Nephron (organoid): ENCODE results near the gene KCNMA1.
A peak's percentile ranks its signal among the peaks of the same experiment; 100 is the strongest.

Experiments used
- H3K27ac Mint-ChIP-seq, 3 experiments: 2 replicates each; pipeline ENCODE4 v1.8.0; 2020; ENCODE audit warnings: mixed read lengths in 3 of 3, mild to moderate bottlenecking in 2 of 3, moderate library complexity in 1 of 3
- H3K27me3 Mint-ChIP-seq: 2 replicates; pipeline ENCODE4 v1.8.0; 2021; ENCODE audit warnings: low read depth, mild to moderate bottlenecking, moderate library complexity, mixed read lengths
- H3K36me3 Mint-ChIP-seq: 2 replicates; pipeline ENCODE4 v1.8.0; 2020; ENCODE audit warnings: low read depth, mixed read lengths
- H3K4me1 Mint-ChIP-seq: 2 replicates; pipeline ENCODE4 v1.8.0; 2020; ENCODE audit warnings: mixed read lengths
- H3K4me3 Mint-ChIP-seq, 3 experiments: 2 replicates each; pipeline ENCODE4 v1.8.0; 2020; ENCODE audit warnings: mild to moderate bottlenecking in 3 of 3, mixed read lengths in 3 of 3, moderate library complexity in 2 of 3
- H3K9me3 Mint-ChIP-seq: 2 replicates; pipeline ENCODE4 v1.8.0; 2020; ENCODE audit warnings: mixed read lengths
- TF ChIP-seq, protein P1 (sequence below), 3 experiments: fragments of 200-600 bp; sonication (generic); IDR thresholded peaks; one replicate each; pipeline ENCODE4 v1.5.0; 2021; ENCODE audit warnings: antibody characterized with exemption in 3 of 3; ENCODE audit not compliant: unreplicated experiment in 3 of 3

KCNMA1 gene

DNA sequence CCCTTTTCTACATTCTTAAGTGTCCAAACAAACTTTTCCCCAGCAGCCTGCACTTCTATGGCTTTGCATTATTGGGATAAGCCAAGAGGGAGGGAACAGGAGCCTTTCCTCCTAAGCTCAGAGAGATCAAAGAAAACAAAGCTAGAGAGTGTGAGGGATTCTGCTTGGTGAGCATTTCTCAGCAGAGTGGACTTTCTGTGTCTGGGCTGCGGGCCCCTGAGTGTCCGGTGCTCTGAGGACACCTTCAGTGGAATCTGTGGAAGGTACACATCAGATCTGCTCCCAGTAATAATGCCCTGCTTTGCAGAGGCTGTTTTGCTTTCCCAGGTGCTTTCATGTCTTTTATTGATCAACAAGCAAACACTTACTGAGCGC, 50.2 kb downstream of the KCNMA1 start:
- H3K27ac Mint-ChIP-seq: peak overlapping the region in 1 of 3 experiments; percentile 29
- H3K9me3 Mint-ChIP-seq: no peaks in the 10 kb centered on the region
- H3K36me3 Mint-ChIP-seq: no peaks in the 10 kb centered on the region
- H3K27me3 Mint-ChIP-seq: peaks cover 12% of the 10 kb centered on the region
- TF ChIP-seq, protein P1, sequence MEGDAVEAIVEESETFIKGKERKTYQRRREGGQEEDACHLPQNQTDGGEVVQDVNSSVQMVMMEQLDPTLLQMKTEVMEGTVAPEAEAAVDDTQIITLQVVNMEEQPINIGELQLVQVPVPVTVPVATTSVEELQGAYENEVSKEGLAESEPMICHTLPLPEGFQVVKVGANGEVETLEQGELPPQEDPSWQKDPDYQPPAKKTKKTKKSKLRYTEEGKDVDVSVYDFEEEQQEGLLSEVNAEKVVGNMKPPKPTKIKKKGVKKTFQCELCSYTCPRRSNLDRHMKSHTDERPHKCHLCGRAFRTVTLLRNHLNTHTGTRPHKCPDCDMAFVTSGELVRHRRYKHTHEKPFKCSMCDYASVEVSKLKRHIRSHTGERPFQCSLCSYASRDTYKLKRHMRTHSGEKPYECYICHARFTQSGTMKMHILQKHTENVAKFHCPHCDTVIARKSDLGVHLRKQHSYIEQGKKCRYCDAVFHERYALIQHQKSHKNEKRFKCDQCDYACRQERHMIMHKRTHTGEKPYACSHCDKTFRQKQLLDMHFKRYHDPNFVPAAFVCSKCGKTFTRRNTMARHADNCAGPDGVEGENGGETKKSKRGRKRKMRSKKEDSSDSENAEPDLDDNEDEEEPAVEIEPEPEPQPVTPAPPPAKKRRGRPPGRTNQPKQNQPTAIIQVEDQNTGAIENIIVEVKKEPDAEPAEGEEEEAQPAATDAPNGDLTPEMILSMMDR (IDR thresholded peaks at IDR 0.05; ENCODE audit: unreplicated experiment in 3 of 3): peak in 1 of 3 experiments; percentile 19
- H3K4me3 Mint-ChIP-seq: no peak overlapping the region
- H3K4me1 Mint-ChIP-seq: peaks cover 20% of the 10 kb centered on the region

DNA sequence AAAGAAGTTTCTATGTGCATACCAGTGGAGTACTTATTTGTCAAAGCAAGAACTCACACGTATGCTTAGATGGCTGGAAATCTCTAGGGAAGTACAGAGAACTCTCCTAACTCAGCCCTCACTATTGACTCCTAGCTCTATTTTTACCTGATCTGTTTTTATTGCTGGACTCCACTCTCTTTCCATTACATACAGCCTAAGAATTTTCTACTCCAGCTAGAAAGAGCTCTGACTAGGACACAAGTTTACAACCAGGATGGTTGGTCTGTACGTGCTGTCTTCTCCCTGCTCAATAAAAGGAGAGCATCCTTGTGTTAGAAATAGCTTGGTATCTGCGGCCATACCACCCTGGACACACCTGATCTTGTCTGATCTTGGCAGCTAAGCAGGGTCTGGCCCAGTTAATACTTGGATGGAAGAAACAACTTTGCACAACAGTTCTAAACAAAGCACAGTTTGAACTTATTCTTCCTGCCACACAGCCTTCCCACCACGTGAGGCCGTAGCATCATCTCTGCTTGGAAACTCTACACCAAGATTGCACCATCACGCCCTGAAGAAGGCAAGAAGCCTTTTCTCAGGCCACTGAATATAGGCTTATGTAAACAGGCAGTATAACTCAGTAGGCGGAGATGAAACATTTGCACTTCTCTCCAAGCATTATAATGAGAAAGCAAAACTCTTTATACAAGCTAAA, 50.7 kb downstream of the KCNMA1 start:
- peaks cover 8% of the 10 kb centered on the region for H3K27me3 Mint-ChIP-seq
- peak overlapping the region in 1 of 3 experiments; percentile 29 for H3K27ac Mint-ChIP-seq
- TF ChIP-seq, protein P1 (IDR thresholded peaks at IDR 0.05; ENCODE audit: unreplicated experiment in 3 of 3): no peak
- peaks cover 22% of the 10 kb centered on the region for H3K4me1 Mint-ChIP-seq
- no peaks in the 10 kb centered on the region for H3K36me3 Mint-ChIP-seq
- H3K4me3 Mint-ChIP-seq: no peak overlapping the region
- no peaks in the 10 kb centered on the region for H3K9me3 Mint-ChIP-seq

DNA sequence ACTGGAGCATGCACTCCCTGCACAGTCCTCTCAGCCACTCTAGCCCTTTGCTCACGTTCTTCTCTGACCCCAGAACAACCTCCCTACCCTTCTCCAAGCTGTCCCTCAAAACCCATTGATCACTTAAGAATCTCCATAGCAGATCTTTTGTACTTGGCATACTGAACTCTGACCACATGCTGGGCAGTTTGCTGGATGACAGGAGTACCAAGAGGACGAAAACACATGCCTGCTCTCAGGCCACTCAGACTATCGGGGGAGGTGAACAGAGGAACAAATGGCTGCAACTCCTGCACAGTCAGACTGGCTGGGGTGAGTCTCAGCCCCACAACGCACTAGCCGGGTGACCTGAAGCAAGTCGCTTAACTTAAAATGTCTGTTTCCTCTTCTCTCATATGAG, 52.7 kb downstream of the KCNMA1 start:
- no peak overlapping the region for H3K4me3 Mint-ChIP-seq
- no peaks in the 10 kb centered on the region for H3K9me3 Mint-ChIP-seq
- H3K27ac Mint-ChIP-seq: no peak overlapping the region
- TF ChIP-seq, protein P1 (IDR thresholded peaks at IDR 0.05; ENCODE audit: unreplicated experiment in 3 of 3): no peak
- no peaks in the 10 kb centered on the region for H3K36me3 Mint-ChIP-seq
- peaks cover 8% of the 10 kb centered on the region for H3K27me3 Mint-ChIP-seq
- peaks cover 27% of the 10 kb centered on the region for H3K4me1 Mint-ChIP-seq

DNA sequence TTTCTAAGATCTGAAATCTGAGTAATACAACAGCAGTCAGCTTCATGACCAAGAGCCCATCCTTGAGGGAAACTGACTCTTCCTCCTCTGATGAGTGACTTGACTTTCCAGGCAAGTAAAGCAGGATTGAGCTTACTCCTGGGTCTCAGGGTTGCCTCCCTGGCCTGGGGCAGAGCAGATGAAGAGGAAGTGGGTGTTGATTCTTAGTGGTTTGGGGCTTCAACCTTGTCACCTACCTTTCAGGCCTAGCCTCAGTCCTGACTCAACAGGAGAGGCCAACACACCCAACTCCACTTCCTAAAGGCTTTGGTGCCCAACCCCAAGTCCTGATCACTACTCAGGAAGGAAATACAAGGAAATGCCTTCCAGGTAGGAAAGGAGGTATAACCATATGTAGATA, 54.1 kb downstream of the KCNMA1 start:
- Mint-ChIP-seq H3K36me3 (no peaks in the 10 kb centered on the region), H3K4me1 (peaks cover 33% of the 10 kb centered on the region), H3K4me3 (no peak overlapping the region), H3K27ac (no peak overlapping the region), H3K27me3 (peaks cover 14% of the 10 kb centered on the region), H3K9me3 (no peaks in the 10 kb centered on the region)
- TF ChIP-seq, protein P1 (IDR thresholded peaks at IDR 0.05; ENCODE audit: unreplicated experiment in 3 of 3): no peak

DNA sequence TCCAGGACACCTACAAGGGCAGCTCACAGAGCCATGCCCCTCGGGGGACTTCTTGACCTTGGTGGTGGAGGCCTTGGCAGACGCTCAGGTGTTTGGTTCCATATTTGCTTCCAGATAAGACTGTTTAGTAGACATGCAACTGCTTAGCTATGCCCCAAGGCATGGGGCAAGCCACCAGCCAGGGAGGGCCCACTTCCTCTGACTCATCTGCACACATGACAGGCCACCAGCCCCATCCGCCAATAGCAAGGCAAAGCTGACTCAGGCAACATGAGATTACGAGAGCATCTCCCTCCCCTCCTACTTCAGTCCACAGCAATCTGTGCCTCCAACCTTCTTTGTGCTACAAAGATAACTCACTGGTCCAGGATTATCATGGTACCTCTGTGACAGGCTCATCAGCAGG, 54.9 kb downstream of the KCNMA1 start:
- Mint-ChIP-seq H3K36me3 (no peaks in the 10 kb centered on the region), H3K27me3 (peaks cover 14% of the 10 kb centered on the region), H3K4me3 (no peak overlapping the region), H3K4me1 (peaks cover 38% of the 10 kb centered on the region), H3K9me3 (no peaks in the 10 kb centered on the region), H3K27ac (no peak overlapping the region)
- TF ChIP-seq, protein P1 (IDR thresholded peaks at IDR 0.05; ENCODE audit: unreplicated experiment in 3 of 3): no peak

DNA sequence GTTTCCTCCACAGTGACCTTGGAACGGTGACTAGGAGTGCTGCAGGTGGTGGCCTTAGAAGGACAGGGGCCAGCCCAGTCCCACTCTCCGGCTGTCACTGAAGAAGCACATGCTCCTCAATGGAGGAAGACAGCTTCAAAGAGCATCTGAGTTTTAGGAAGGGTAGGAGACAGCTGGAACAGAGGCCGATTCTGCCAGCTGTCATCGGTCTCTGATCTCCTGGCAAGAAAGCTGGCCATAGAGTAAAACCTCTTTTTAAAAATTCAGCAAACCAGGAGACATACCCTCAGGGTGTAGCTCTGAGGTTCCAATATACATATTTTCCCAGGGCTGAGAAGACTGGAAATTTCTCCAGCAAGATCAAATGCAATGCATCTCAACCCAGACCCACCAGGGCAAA, 55.9 kb downstream of the KCNMA1 start:
- peaks cover 11% of the 10 kb centered on the region for H3K27me3 Mint-ChIP-seq
- peaks cover 32% of the 10 kb centered on the region for H3K4me1 Mint-ChIP-seq
- H3K27ac Mint-ChIP-seq: no peak overlapping the region
- H3K4me3 Mint-ChIP-seq: no peak overlapping the region
- no peaks in the 10 kb centered on the region for H3K9me3 Mint-ChIP-seq
- no peaks in the 10 kb centered on the region for H3K36me3 Mint-ChIP-seq
- TF ChIP-seq, protein P1 (IDR thresholded peaks at IDR 0.05; ENCODE audit: unreplicated experiment in 3 of 3): no peak
